Measurements from ENCODE around the gene HAAO. TPM values are rescaled to one million over a fixed set of nuclear protein-coding genes. Genes with fewer than 3 reads are reported as not detected.

HAAO gene
- total RNA-seq, 1 experiment from 2014 or later, result not detected

DNA sequence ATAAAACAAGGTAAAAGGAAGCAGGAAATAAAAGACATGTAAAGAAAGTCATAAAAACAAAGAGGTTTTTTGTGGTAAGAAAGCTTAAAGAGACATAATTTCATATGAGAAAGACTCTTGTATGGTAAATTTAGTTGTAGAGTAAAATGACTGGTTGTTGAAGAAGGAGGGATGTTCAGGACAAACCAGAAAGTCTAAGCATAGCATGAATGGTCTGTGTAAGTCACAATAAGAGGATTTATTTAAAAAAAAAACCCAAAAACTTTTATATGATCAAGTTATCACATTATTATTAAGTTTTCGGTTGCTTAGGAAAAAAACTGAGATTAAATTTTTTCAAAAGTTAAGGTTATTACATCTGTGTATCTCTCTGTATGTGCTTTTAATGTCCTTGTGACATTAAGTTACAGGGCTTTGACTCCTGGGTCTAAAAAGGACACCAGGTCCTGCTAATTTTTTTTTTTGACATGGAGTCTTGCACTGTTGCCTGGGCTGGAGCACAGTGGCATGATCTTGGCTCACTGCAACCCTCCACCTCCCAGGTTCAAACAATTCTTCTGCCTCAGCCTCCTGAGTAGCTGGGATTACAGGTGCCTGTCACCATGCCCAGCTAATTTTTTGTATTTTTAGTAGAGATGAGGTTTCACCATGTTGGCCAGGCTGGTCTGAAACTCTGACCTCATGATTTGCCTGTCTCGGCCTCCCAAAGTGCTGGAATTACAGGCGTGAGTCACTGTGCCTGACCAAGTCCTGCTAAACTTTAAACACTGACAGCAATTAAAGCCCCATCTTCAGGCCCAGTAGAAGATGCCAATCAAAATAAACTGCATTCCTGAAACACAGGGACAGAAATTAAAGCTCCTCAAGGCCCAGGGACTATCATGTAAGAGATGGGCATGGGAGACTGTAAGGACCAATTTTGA, 14.2 kb downstream of the HAAO start:
- no peak overlapping the region for H3K9ac ChIP-seq (ENCODE audit: low read length)
- ChIA-PET CTCF (no interaction called here), POLR2A (ENCODE audit: unreplicated experiment) (no interaction called here)
- no peak overlapping the region for H2AFZ ChIP-seq (ENCODE audit: low read length)
- no peaks in the 10 kb centered on the region for H3K4me1 ChIP-seq (ENCODE audit: insufficient read depth, low read length)
- ATAC-seq (no peak), DNase-seq (no peak)
- no peak overlapping the region for H3K4me3 ChIP-seq (ENCODE audit: low read length)
- no TSS peak for BruUV-seq (replicated peaks)
- H3K9me2 ChIP-seq (replicated peaks; ENCODE audit: low read length), result no peaks in the 10 kb centered on the region
- no peaks in the 10 kb centered on the region for H4K20me1 ChIP-seq (ENCODE audit: low read length)
- intact Hi-C loops (cut with micrococcal nuclease), result no loop called here
- no peaks in the 10 kb centered on the region for H3F3A ChIP-seq (ENCODE audit: low read length, unreplicated experiment)
- 0 out of 2 replicates have a peak, but pooled peaks cover 6% of the 10 kb centered on the region for H3K9me3 ChIP-seq (ENCODE audit: low read length)
- no peaks in the 10 kb centered on the region; the same call in 1 of the 2 replicates for H3K36me3 ChIP-seq (ENCODE audit: low read depth, low read length)
- H3K4me2 ChIP-seq (ENCODE audit: low read length), result no peak overlapping the region
- no peaks in the 10 kb centered on the region for H3K27me3 ChIP-seq (ENCODE audit: low read length)
- H3K27ac ChIP-seq (ENCODE audit: low read length), result no peak overlapping the region
- TF ChIP-seq EZH2phosphoT487 (IDR thresholded peaks at IDR 0.05; ENCODE audit: borderline replicate concordance, low read length), result no peak
- TF ChIP-seq EZH2 (IDR thresholded peaks at IDR 0.05; ENCODE audit: low read length, unreplicated experiment), result no peak
- TF ChIP-seq, protein P1, sequence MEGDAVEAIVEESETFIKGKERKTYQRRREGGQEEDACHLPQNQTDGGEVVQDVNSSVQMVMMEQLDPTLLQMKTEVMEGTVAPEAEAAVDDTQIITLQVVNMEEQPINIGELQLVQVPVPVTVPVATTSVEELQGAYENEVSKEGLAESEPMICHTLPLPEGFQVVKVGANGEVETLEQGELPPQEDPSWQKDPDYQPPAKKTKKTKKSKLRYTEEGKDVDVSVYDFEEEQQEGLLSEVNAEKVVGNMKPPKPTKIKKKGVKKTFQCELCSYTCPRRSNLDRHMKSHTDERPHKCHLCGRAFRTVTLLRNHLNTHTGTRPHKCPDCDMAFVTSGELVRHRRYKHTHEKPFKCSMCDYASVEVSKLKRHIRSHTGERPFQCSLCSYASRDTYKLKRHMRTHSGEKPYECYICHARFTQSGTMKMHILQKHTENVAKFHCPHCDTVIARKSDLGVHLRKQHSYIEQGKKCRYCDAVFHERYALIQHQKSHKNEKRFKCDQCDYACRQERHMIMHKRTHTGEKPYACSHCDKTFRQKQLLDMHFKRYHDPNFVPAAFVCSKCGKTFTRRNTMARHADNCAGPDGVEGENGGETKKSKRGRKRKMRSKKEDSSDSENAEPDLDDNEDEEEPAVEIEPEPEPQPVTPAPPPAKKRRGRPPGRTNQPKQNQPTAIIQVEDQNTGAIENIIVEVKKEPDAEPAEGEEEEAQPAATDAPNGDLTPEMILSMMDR (conservative IDR thresholded peaks at IDR 0.05; ENCODE audit: low read depth, low read length), result no peak
- no peaks in the 10 kb centered on the region for H3K79me2 ChIP-seq (ENCODE audit: low read length)

DNA sequence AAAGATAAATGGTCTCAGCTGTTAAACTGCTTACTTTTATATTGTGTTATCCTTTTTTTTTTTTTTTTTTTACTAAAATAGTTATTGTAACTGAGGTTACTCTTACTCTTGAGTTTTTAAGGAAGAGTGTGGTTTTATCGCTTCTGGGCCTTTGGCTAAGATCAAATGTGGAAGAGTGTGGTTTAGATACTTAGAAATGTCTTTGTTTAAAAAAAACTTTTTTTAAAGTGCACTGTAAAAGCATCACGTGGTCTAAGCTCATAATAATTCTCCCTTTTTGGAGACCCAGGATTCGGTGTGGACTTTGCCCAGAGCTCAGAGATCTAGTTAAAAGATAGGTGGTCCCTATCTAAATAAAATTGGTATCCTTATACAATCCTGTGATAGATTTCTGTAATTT, 16.6 kb downstream of the HAAO start:
- intact Hi-C loops (cut with micrococcal nuclease), result no loop called here
- ATAC-seq (no peak), DNase-seq (no peak)
- Histone ChIP-seq H3K9ac (ENCODE audit: low read length) (no peak overlapping the region), H3K27ac (ENCODE audit: low read length) (no peak overlapping the region), H3K4me1 (ENCODE audit: insufficient read depth, low read length) (no peaks in the 10 kb centered on the region), H3K79me2 (ENCODE audit: low read length) (no peaks in the 10 kb centered on the region), H3K27me3 (ENCODE audit: low read length) (no peaks in the 10 kb centered on the region), H4K20me1 (ENCODE audit: low read length) (no peaks in the 10 kb centered on the region), H3K36me3 (ENCODE audit: low read depth, low read length) (no peaks in the 10 kb centered on the region; the same call in 1 of the 2 replicates), H3K4me2 (ENCODE audit: low read length) (no peak overlapping the region), H3F3A (ENCODE audit: low read length, unreplicated experiment) (no peaks in the 10 kb centered on the region), H3K9me3 (ENCODE audit: low read length) (0 out of 2 replicates have a peak, but pooled peaks cover 6% of the 10 kb centered on the region), H3K4me3 (ENCODE audit: low read length) (no peak overlapping the region), H2AFZ (ENCODE audit: low read length) (no peak overlapping the region), H3K9me2 (replicated peaks; ENCODE audit: low read length) (no peaks in the 10 kb centered on the region)
- ChIA-PET CTCF (no interaction called here), POLR2A (ENCODE audit: unreplicated experiment) (no interaction called here)
- BruUV-seq (replicated peaks), result no TSS peak
- TF ChIP-seq, protein P1 (conservative IDR thresholded peaks at IDR 0.05; ENCODE audit: low read depth, low read length), result no peak
- TF ChIP-seq EZH2phosphoT487 (IDR thresholded peaks at IDR 0.05; ENCODE audit: borderline replicate concordance, low read length) (no peak), EZH2 (IDR thresholded peaks at IDR 0.05; ENCODE audit: low read length, unreplicated experiment) (no peak)

DNA sequence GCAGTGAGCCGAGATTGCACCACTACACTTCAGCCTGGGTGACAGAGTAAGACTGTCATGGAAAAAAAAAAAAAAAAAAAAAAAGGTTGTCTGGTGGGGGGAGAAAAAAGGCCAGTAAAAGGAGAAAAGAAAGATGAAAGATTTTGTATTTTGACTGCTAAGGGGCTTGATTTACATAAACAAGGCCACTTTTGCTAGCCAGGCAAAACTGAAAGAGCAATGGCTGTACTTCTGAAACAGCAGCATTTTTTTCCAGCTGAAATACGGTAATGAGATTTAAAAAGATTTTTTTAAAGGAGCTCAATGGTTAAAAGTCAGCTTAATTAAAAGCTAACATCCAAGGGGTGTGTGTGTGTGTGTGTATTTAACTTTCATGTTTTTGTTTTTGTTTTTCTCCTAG, 17.2 kb downstream of the HAAO start:
- intact Hi-C loops (cut with micrococcal nuclease), result no loop called here
- Histone ChIP-seq H3K79me2 (ENCODE audit: low read length) (no peaks in the 10 kb centered on the region), H3K4me2 (ENCODE audit: low read length) (no peak overlapping the region), H2AFZ (ENCODE audit: low read length) (no peak overlapping the region), H3K9me2 (replicated peaks; ENCODE audit: low read length) (no peaks in the 10 kb centered on the region), H3K9me3 (ENCODE audit: low read length) (0 out of 2 replicates have a peak, but pooled peaks cover 6% of the 10 kb centered on the region), H3K9ac (ENCODE audit: low read length) (no peak overlapping the region), H3K4me1 (ENCODE audit: insufficient read depth, low read length) (no peaks in the 10 kb centered on the region), H3K27me3 (ENCODE audit: low read length) (no peaks in the 10 kb centered on the region), H3K27ac (ENCODE audit: low read length) (no peak overlapping the region), H3F3A (ENCODE audit: low read length, unreplicated experiment) (no peaks in the 10 kb centered on the region), H4K20me1 (ENCODE audit: low read length) (no peaks in the 10 kb centered on the region), H3K36me3 (ENCODE audit: low read depth, low read length) (no peaks in the 10 kb centered on the region; the same call in 1 of the 2 replicates), H3K4me3 (ENCODE audit: low read length) (no peak overlapping the region)
- ATAC-seq, result no peak
- no peak for TF ChIP-seq EZH2phosphoT487 (IDR thresholded peaks at IDR 0.05; ENCODE audit: borderline replicate concordance, low read length)
- ChIA-PET CTCF (no interaction called here), POLR2A (ENCODE audit: unreplicated experiment) (no interaction called here)
- no TSS peak for BruUV-seq (replicated peaks)
- DNase-seq, result no peak
